DOHH2 (cell line): ENCODE measurements around the gene KCNN4.

Source experiments
- H3F3A ChIP-seq: fragments of 200-600 bp; sonication (generic), shearing (Covaris generic); 2 replicates; pipeline ENCODE4 v1.6.0; 2016; ENCODE audit warnings: antibody characterized with exemption, mild to moderate bottlenecking; ENCODE audit not compliant: control insufficient read depth, insufficient read depth
- H3K27ac ChIP-seq: fragments of 200-600 bp; sonication (generic); 2 replicates; pipeline ENCODE4 v1.5.1; 2014; ENCODE audit warnings: low read depth, mild to moderate bottlenecking, low read length, moderate library complexity
- H3K27me3 ChIP-seq: fragments of 200-600 bp; sonication (generic); 2 replicates; pipeline ENCODE4 v1.6.1; 2014; ENCODE audit warnings: mild to moderate bottlenecking, low read length, mixed read lengths; ENCODE audit not compliant: control insufficient read depth
- H3K36me3 ChIP-seq: fragments of 200-600 bp; sonication (generic); 2 replicates; pipeline ENCODE4 v1.6.1; 2014; ENCODE audit warnings: mild to moderate bottlenecking, low read length, moderate library complexity, mixed read lengths; ENCODE audit not compliant: control insufficient read depth
- H3K4me1 ChIP-seq: fragments of 200-600 bp; sonication (generic); 2 replicates; pipeline ENCODE4 v1.6.1; 2014; ENCODE audit warnings: mild to moderate bottlenecking, low read length, mixed read lengths; ENCODE audit not compliant: control insufficient read depth
- H3K4me2 ChIP-seq: fragments of 200-600 bp; sonication (generic); 2 replicates; pipeline ENCODE4 v1.6.0; 2014; ENCODE audit warnings: mild to moderate bottlenecking, low read length, moderate library complexity
- H3K4me3 ChIP-seq: fragments of 200-600 bp; sonication (generic); 2 replicates; pipeline ENCODE4 v1.5.1; 2014; ENCODE audit warnings: mild to moderate bottlenecking, low read length, mixed read lengths
- H3K79me2 ChIP-seq: fragments of 200-600 bp; sonication (generic); 2 replicates; pipeline ENCODE4 v1.6.1; 2014; ENCODE audit warnings: mild to moderate bottlenecking, low read length, mixed read lengths; ENCODE audit not compliant: control insufficient read depth
- H3K9me2 ChIP-seq: fragments of 200-600 bp; sonication (generic); replicated peaks from 2 replicates; pipeline ENCODE4 v1.6.1; 2014; ENCODE audit warnings: mild to moderate bottlenecking, low read length, mixed read lengths; ENCODE audit not compliant: control insufficient read depth
- H3K9me3 ChIP-seq: fragments of 200-600 bp; sonication (generic); 2 replicates; pipeline ENCODE4 v1.6.1; 2014; ENCODE audit warnings: antibody characterized with exemption, low read length, mixed read lengths; ENCODE audit not compliant: control insufficient read depth, insufficient read depth
- H4K20me1 ChIP-seq: fragments of 200-600 bp; sonication (generic); 2 replicates; pipeline ENCODE4 v1.6.0; 2014; ENCODE audit warnings: low read depth, mild to moderate bottlenecking, antibody characterized with exemption, low read length, moderate library complexity; ENCODE audit not compliant: control insufficient read depth, insufficient read depth
- EZH2phosphoT487 ChIP-seq: fragments of 200-600 bp; sonication (generic); IDR thresholded peaks from 2 replicates; pipeline ENCODE4 v1.6.1; 2017; ENCODE audit warnings: borderline replicate concordance, mild to moderate bottlenecking, antibody characterized with exemption, low read length, moderate library complexity, mixed read lengths
- TF ChIP-seq, protein P1 (sequence below): fragments of 200-600 bp; sonication (generic); IDR thresholded peaks from one replicate; pipeline ENCODE4 v1.5.1; 2014; ENCODE audit warnings: antibody characterized with exemption, mild to moderate bottlenecking, low read depth, low read length; ENCODE audit not compliant: poor library complexity, severe bottlenecking

The KCNN4 gene

DNA sequence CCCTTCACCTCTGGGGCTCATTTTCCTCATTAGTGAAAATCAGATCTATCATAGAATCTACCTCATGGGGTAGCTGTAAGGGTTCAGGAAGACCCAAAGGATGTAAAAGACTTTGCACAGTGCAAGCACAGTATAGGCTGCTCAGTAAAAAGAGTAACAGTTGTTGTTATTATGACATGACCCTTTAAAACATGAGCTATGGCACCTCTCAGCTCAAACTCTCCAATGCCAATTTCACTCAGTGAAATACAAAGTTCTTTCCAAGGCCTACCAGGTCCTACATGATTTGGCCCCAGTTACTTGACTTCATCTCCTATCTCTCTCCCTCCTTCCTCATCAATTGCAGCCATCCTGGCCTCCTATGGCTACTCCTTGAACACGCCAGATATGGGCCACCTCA lies 30.9 kb downstream of the KCNN4 start:
- Histone ChIP-seq H3K9me3 (no peaks in the 10 kb centered on the region), H3K4me1 (peaks cover 55% of the 10 kb centered on the region), H3F3A (peaks cover 13% of the 10 kb centered on the region), H3K27ac (no peak overlapping the region), H3K4me3 (no peak overlapping the region), H3K27me3 (no peaks in the 10 kb centered on the region), H3K4me2 (no peak overlapping the region), H3K79me2 (peaks cover 33% of the 10 kb centered on the region), H4K20me1 (no peaks in the 10 kb centered on the region), H3K36me3 (peaks cover 68% of the 10 kb centered on the region), H3K9me2 (no peaks in the 10 kb centered on the region)
- no peak for TF ChIP-seq EZH2phosphoT487
- TF ChIP-seq, protein P1, sequence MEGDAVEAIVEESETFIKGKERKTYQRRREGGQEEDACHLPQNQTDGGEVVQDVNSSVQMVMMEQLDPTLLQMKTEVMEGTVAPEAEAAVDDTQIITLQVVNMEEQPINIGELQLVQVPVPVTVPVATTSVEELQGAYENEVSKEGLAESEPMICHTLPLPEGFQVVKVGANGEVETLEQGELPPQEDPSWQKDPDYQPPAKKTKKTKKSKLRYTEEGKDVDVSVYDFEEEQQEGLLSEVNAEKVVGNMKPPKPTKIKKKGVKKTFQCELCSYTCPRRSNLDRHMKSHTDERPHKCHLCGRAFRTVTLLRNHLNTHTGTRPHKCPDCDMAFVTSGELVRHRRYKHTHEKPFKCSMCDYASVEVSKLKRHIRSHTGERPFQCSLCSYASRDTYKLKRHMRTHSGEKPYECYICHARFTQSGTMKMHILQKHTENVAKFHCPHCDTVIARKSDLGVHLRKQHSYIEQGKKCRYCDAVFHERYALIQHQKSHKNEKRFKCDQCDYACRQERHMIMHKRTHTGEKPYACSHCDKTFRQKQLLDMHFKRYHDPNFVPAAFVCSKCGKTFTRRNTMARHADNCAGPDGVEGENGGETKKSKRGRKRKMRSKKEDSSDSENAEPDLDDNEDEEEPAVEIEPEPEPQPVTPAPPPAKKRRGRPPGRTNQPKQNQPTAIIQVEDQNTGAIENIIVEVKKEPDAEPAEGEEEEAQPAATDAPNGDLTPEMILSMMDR = no peak

DNA sequence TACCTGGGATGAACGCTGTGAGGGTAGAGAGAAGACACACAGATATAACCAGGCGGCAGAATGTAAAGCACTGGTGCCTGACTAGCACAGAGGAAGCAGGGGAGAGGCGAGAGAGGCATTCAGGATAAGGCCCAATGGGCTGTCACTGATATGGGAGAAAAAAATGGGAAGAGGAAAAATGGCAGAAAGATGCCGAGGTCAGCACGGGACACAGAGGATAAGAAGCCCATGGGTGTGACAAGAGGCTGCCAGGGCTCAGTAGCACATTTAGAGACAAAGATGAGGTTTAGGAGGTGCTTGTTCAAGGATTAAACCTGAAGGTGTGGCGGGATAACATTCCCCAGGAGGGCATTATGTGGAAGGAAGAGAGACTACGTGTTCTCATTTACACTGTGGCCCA lies 31.6 kb downstream of the KCNN4 start:
- H3K9me2 ChIP-seq = no peaks in the 10 kb centered on the region
- no peaks in the 10 kb centered on the region for H3K9me3 ChIP-seq
- H3F3A ChIP-seq = peaks cover 15% of the 10 kb centered on the region
- H3K4me1 ChIP-seq = peaks cover 62% of the 10 kb centered on the region
- no peak for TF ChIP-seq EZH2phosphoT487
- TF ChIP-seq, protein P1 = no peak
- H3K36me3 ChIP-seq = peaks cover 74% of the 10 kb centered on the region
- no peaks in the 10 kb centered on the region for H3K27me3 ChIP-seq
- H3K79me2 ChIP-seq = peaks cover 33% of the 10 kb centered on the region
- H3K4me2 ChIP-seq = peak overlapping the region; percentile 43
- no peaks in the 10 kb centered on the region for H4K20me1 ChIP-seq
- H3K27ac ChIP-seq = peak overlapping the region; percentile 22; the same call in 1 of the 2 replicates
- H3K4me3 ChIP-seq = peak overlapping the region; percentile 8; the same call in 1 of the 2 replicates

GRCh38 chr19:43748685-43749084 lies 32.1 kb downstream of the KCNN4 start:
- Histone ChIP-seq H3K4me1 (peaks cover 59% of the 10 kb centered on the region), H3F3A (peaks cover 11% of the 10 kb centered on the region), H3K9me2 (no peaks in the 10 kb centered on the region), H3K27ac (peak overlapping the region; percentile 22), H3K4me3 (peak overlapping the region; percentile 8; the same call in 1 of the 2 replicates), H4K20me1 (no peaks in the 10 kb centered on the region), H3K27me3 (no peaks in the 10 kb centered on the region), H3K79me2 (peaks cover 28% of the 10 kb centered on the region), H3K9me3 (no peaks in the 10 kb centered on the region), H3K36me3 (peaks cover 76% of the 10 kb centered on the region), H3K4me2 (peak overlapping the region; percentile 43)
- no peak for TF ChIP-seq EZH2phosphoT487
- TF ChIP-seq, protein P1 = no peak
